ENCODE data around the gene RENBP.

- TF ChIP-seq REST (IDR thresholded peaks at IDR 0.05; ENCODE audit: insufficient read depth in 1 of 2, low read depth in 2 of 2, low read length in 2 of 2) (no peak), POLR2AphosphoS5 (IDR thresholded peaks at IDR 0.05; ENCODE audit: low read depth, low read length) (no peak), SIN3A (IDR thresholded peaks at IDR 0.05; ENCODE audit: borderline replicate concordance, insufficient read depth, low read length) (no peak)
Observed at GRCh38 chrX:153967536-153968224, 23.2 kb upstream of the RENBP start.

All from PFSK-1 (cell line).